IMR-90 (cell line): Measurements from ENCODE around the gene FAM217B.

ENCODE experiments used
- BHLHE40 ChIP-seq: fragments of 150-350 bp; IDR thresholded peaks from 2 replicates; pipeline ENCODE4 v1.6.1; 2016; ENCODE audit warnings: mild to moderate bottlenecking, low read depth, low read length
- CEBPB ChIP-seq: IDR thresholded peaks from 2 replicates; pipeline ENCODE4 v1.6.1; 2012; ENCODE audit warnings: low read depth, low read length, improper control_type of control experiment
- MAFK ChIP-seq: IDR thresholded peaks from 2 replicates; pipeline ENCODE4 v1.6.1; 2012; ENCODE audit warnings: low read depth, low read length, improper control_type of control experiment
- MAZ ChIP-seq: IDR thresholded peaks from 2 replicates; pipeline ENCODE4 v1.6.1; 2012; ENCODE audit warnings: low read depth, mild to moderate bottlenecking, low read length, improper control_type of control experiment, moderate library complexity, borderline replicate concordance
- MXI1 ChIP-seq: IDR thresholded peaks from 2 replicates; pipeline ENCODE4 v1.6.1; 2012; ENCODE audit warnings: low read depth, mild to moderate bottlenecking, low read length, moderate library complexity, borderline replicate concordance
- POLR2A ChIP-seq: IDR thresholded peaks from 2 replicates; pipeline ENCODE4 v1.6.1; 2012; ENCODE audit warnings: mild to moderate bottlenecking, low read depth, low read length
- SMC3 ChIP-seq: fragments of 150-350 bp; IDR thresholded peaks from 2 replicates; pipeline ENCODE4 v1.6.1; 2016; ENCODE audit warnings: low read depth, mild to moderate bottlenecking, antibody characterized with exemption, low read length, moderate library complexity
- TF ChIP-seq, protein P1 (sequence below): conservative IDR thresholded peaks from 2 replicates; pipeline ENCODE4 v1.5.1; 2012; ENCODE audit warnings: mild to moderate bottlenecking, low read depth, low read length, improper control_type of control experiment
- TF ChIP-seq, protein P2 (sequence below): fragments of 150-350 bp; IDR thresholded peaks from 2 replicates; pipeline ENCODE4 v1.6.1; 2016; ENCODE audit warnings: low read depth, mild to moderate bottlenecking, low read length, moderate library complexity, borderline replicate concordance
- TF ChIP-seq, protein P3 (sequence below): fragments of 150-350 bp; IDR thresholded peaks from 2 replicates; pipeline ENCODE4 v1.6.1; 2017; ENCODE audit warnings: mild to moderate bottlenecking, antibody characterized with exemption, low read length, low read depth

DNA sequence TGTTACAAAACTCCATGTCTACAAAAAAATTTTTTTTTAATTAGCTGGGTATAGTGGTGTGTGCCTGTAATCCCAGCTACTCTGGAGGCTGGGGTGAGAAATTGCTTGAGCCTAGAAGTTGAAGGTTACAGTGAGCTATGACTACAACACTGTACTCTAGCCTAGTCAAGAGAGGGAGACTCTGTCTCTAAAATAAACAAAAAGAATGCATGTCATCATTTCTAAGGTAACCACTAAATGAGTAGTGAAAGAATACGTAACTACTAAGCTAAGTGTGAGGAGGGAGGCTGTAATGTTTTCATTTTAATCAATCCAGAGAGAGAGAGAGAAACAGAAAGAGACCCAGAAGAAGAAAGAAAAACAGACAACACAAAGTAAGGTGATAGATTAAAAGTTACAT, 16.7 kb upstream of the FAM217B start:
- TF ChIP-seq, protein P1, sequence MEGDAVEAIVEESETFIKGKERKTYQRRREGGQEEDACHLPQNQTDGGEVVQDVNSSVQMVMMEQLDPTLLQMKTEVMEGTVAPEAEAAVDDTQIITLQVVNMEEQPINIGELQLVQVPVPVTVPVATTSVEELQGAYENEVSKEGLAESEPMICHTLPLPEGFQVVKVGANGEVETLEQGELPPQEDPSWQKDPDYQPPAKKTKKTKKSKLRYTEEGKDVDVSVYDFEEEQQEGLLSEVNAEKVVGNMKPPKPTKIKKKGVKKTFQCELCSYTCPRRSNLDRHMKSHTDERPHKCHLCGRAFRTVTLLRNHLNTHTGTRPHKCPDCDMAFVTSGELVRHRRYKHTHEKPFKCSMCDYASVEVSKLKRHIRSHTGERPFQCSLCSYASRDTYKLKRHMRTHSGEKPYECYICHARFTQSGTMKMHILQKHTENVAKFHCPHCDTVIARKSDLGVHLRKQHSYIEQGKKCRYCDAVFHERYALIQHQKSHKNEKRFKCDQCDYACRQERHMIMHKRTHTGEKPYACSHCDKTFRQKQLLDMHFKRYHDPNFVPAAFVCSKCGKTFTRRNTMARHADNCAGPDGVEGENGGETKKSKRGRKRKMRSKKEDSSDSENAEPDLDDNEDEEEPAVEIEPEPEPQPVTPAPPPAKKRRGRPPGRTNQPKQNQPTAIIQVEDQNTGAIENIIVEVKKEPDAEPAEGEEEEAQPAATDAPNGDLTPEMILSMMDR, result no peak
- TF ChIP-seq POLR2A (no peak), CEBPB (no peak), MXI1 (no peak), BHLHE40 (no peak), MAZ (no peak), MAFK (no peak), SMC3 (no peak)
- TF ChIP-seq, protein P2, sequence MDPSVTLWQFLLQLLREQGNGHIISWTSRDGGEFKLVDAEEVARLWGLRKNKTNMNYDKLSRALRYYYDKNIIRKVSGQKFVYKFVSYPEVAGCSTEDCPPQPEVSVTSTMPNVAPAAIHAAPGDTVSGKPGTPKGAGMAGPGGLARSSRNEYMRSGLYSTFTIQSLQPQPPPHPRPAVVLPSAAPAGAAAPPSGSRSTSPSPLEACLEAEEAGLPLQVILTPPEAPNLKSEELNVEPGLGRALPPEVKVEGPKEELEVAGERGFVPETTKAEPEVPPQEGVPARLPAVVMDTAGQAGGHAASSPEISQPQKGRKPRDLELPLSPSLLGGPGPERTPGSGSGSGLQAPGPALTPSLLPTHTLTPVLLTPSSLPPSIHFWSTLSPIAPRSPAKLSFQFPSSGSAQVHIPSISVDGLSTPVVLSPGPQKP, result no peak
- TF ChIP-seq, protein P3, sequence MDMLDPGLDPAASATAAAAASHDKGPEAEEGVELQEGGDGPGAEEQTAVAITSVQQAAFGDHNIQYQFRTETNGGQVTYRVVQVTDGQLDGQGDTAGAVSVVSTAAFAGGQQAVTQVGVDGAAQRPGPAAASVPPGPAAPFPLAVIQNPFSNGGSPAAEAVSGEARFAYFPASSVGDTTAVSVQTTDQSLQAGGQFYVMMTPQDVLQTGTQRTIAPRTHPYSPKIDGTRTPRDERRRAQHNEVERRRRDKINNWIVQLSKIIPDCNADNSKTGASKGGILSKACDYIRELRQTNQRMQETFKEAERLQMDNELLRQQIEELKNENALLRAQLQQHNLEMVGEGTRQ, result no peak
